NCI-H446 (cell line): ENCODE measurements around the gene TCF7L2.

Experiments used
- DNase-seq, 2 experiments: peaks; one replicate each; lab custom pipeline; 2025; lab: John Stamatoyannopoulos, UW

The TCF7L2 gene

DNA sequence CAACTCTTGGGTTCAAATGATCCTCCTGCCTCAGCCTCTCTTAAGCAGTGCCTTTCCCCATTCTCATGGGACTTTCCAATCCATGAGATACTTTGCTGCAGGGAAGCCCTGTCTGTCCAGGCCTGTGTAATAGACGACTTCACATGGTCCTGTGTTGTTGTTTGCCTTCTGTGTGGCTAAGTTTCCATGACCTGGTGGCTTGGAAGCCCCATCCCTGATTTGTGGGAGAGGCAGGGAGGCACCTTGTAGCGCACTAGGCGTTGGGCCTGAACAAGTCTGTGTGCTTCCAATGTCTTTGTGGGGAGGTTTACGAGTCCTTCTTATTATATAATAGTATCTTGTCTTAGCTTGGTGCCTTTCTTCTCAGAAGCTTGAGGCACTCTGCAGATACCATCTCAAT lies 49.1 kb downstream of the TCF7L2 start:
- no peak for DNase-seq

GRCh38 chr10:113000442-113000841 lies 50.4 kb downstream of the TCF7L2 start:
- DNase-seq = no peak

DNA sequence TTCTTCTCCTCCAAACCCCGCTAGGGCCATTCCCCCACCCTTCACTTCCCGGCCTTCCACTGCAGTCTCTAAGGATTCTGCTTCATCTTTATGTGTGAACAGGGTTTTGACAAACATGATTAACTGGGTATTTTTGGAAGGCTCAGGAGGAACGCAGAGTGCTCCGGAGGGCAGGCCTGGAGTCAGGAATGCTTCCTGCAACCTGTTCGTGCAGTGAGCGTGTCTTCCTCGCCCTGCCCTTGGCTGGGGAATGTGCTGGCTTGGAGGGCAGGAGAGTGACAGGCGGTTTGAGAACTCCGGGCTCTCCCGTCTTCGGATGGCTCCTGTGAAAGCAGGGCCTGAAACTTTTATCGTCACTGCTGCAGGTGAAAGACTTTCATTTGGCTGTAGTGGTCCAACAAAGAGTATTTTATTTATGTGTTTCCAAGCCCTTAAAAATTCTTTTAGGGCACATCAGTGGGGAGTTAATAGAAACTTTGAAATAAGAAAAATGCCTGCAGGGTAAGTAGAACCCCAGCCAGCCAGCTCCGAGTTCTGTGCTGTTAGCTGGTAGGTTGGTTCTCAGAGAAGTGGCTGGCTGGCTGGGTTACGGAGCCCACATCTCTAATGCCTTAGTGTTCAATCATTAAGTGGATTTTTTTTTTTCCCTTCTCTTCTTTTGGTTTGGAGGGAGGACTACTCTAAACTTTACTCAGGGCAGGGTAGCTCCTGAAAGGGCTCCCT lies 51.0 kb downstream of the TCF7L2 start:
- DNase-seq = no peak

GRCh38 chr10:113001599-113002448 lies 51.8 kb downstream of the TCF7L2 start:
- no peak for DNase-seq

GRCh38 chr10:113002449-113002777 lies 52.4 kb downstream of the TCF7L2 start:
- DNase-seq = no peak

DNA sequence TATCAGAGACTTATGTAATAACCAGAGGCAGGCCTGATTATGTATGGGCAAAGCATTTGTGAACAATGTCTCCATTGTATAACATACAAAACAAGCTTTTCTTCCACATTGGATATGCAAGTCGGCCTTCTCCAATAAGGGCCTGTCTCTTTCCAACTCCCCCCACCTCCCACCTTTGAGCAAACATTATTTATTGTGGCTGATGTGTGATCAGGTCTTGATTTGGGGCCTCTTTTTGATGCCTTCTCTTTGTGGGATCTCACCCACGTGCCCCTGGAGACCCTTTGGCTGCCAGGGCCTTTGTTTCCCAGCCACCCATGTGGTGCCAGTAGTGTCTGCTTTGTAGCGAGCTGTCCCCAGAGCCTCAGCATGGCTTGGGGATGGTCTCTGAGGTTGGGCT lies 53.0 kb downstream of the TCF7L2 start:
- DNase-seq = no peak

GRCh38 chr10:113004069-113004618 lies 54.1 kb downstream of the TCF7L2 start:
- DNase-seq = no peak

DNA sequence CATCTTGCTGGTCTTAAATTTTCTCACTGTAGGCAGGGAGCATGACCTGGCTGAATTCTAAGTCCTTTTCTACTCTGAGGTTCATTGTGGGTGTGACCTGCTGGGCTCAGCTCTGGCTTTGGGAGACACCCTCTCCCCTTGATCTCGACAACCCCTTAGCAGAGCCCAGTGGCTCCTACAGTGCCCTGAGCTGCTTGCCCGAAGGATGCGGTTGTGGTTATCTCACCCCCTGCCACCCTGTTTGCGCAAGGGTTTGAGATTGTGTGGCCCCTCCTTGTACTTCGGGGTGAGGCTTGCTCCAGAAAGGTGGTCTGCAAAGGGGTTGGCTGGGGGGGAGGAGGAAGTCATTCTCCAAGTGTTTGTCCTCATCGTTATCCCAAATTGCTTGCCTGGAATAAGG lies 55.3 kb downstream of the TCF7L2 start:
- no peak for DNase-seq

DNA sequence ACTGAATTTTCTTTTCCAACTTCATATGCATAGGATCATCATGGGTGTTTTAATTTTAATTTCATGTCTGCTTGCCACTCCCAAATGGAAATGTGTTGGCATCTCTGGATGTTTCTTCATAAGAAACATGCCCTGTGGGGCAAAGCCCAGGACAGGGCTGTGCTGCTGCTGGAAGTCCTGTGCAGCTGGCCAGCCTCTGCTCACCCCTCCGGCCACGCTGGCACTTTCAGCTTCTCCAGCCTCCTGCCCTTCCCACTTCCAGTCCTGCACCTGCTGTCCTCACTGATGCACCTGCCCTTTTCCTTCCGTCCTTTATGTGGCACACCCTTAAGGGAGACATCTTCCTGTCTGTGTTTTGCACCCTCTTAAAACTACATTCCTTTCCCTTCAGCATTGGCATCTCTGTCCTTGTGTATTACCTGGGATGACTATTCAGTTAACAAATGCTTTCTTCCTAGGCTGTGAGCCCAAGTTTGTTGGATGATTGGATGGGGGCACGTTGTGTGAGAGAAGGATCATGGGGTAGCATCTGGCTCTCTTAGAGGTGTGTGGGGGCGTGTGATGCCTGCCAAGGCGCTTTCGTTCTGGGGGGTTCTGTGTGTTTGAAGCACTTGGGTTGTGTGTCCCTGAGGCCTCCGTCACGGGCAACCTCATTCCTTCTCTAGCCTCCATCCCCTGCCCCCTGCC lies 56.8 kb downstream of the TCF7L2 start:
- DNase-seq = no peak

GRCh38 chr10:113007343-113007771 lies 57.3 kb downstream of the TCF7L2 start:
- DNase-seq = no peak

DNA sequence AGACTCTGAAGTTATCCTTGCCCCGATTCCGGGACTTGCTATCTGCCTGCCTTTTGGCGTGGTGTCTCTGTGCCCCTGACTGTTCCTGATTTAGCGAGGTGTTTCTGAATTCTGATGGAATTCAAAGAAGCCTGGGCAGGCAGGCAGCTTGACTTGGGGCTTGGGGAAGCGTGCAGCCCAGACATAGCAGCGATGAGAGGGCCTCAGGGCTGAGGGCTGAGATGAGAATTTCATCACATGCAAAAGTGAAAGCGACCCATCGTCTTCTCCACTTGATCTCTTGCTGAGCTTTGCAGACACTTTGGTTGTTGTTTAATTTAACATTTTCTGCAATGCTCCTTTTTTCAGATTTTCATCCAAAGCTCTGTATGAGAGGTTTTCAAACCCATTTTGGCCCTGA lies 57.8 kb downstream of the TCF7L2 start:
- DNase-seq = no peak

- DNase-seq = no peak
Observed at GRCh38 chr10:113011592-113012374, 61.7 kb downstream of the TCF7L2 start.

- no peak for DNase-seq
Observed at GRCh38 chr10:113015201-113015600, 65.2 kb downstream of the TCF7L2 start.

GRCh38 chr10:113017376-113017775 lies 67.3 kb downstream of the TCF7L2 start:
- no peak for DNase-seq

DNA sequence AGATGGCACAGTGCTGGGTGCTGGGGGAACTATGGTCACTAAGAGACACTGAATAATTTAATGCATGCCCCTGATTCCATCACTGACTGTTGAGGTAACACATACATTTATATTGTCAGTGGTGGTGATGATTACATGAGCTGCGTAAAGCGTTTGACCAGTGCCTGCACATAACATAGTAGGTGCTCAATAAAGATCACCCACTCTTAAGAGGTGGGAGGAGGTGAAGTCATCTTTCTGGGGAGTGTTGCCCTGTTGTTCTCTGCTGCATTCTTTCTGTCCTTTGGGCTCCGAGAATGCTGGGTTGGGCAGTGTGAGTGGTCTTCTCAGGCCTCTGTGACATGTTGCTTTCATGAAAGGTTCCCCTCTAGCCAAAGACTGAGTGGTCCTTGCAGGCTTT lies 68.0 kb downstream of the TCF7L2 start:
- no peak for DNase-seq

- DNase-seq = no peak
Observed at GRCh38 chr10:113019096-113019495, 69.0 kb downstream of the TCF7L2 start.

GRCh38 chr10:113019692-113020474 lies 69.8 kb downstream of the TCF7L2 start:
- DNase-seq = no peak

DNA sequence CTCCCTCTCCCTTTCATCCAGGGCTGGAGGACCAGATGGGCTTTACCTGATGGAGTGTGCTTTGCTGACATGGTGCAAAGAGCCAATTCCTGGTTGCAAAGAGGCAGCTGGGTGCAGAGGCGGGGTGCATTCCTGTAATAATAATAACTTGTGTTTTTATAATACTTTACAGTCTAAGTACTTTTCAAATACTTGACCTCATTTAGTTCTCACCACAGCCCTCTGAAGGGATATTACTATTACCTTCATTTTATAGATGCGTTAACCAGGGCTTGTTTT lies 70.4 kb downstream of the TCF7L2 start:
- DNase-seq = no peak

DNA sequence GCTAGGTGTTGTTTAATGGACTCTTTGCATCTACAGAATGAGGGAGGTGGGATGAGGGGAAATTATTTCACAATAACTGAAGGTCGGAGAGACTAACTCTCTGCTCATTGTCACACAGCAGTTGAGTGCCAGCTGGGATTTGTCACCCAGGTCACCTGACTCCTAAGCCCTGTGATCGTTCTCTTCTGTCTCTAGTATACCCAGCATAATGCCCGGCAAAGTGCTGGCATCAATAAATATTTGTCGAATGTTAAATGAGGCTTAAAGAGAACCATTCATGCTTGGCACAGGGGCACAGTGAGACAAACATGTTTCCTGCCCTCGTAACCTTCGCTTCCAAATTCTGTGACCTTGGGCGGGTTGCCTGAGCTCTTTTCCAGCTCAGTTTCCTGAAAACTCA lies 70.8 kb downstream of the TCF7L2 start:
- DNase-seq = no peak

GRCh38 chr10:113021268-113022040 lies 71.4 kb downstream of the TCF7L2 start:
- no peak for DNase-seq

- DNase-seq = no peak
Observed at GRCh38 chr10:113022265-113022664, 72.2 kb downstream of the TCF7L2 start.
